RWPE1 (cell line): ENCODE measurements around the gene EXOC1L.

Experiments used
- CTCF ChIA-PET: fragments of 350-600 bp; sonication (Branson Sonifier 250); formaldehyde crosslinking; extraction: SDS; loops from one replicate; lab custom pipeline; 2021; lab: Yijun Ruan, JAX
- POLR2A ChIA-PET: fragments of 400-600 bp; formaldehyde crosslinking; extraction: SDS; loops from one replicate; lab custom pipeline; 2020; ENCODE audit warnings: antibody characterized with exemption; ENCODE audit not compliant: low non-redundant PET; lab: Yijun Ruan, JAX
- DNase-seq: peaks from one replicate; pipeline ENCODE4 v3.0.0; 2012; ENCODE audit warnings: low spot score
- H3K27ac ChIP-seq: fragments of 450-650 bp; 2 replicates; pipeline ENCODE4 v1.5.1; 2017
- CTCF ChIP-seq: fragments of 450-650 bp; conservative IDR thresholded peaks from 2 replicates; pipeline ENCODE4 v1.5.1; 2017; ENCODE audit warnings: low read depth, mild to moderate bottlenecking

Gene EXOC1L, protein sequence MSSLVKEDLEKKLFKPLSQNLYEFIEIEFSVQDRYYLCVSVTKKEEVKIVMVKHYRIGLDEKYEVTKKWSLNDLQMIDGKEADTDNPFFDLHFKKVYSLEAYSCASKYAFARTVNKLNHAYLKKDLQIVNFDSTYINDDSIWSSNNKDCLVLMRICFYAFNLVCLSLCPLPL

DNA sequence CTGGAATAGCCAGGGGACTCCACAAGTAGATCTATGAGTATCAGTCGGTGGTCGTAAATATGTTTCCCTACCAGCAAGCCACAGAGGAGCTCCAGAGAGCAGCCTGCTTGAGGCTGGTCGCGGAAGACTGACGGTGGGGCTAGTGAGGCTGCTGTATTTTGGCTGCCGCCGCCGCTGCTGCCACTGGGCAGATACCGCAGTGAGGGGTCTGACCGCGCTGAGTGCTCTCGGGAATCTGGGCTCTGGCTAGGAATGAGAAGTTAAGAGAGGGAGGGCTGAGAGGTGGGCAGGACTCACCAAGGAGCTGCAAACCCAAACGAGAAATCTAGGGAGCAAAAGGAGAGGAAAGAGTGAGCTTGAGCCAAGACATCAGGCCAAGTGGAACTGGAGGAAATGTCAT, at the start of gene EXOC1L:
Gene EXOC1L, plus strand, starts transcription at position 157 of the 400 bp plus-strand sequence. Its CDS starts 237 bp downstream, at position 394.
- TF ChIP-seq CTCF, result no peak
- H3K27ac ChIP-seq, result no peak within 1 kb of the TSS
- ChIA-PET CTCF (no interaction called here), POLR2A (no interaction called here)
- DNase-seq, result no peak

DNA sequence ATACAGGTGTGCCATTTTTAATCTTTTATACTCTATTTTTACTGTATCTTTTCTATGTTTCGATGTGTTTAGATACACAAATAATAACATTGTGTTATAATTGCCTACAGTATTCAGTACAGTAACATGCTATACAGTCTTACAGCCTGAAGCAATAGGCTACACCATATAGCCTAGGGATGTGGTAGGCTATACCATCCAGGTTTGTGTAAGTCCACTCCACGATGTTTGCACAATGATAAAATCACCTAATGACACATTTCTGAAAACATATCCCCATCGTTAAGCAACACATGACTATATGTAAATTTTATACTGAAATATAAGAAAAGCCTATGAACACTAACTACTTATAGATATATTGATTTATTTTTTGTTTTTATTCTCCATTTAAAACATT, 48.9 kb upstream of the EXOC1L start:
- no peak overlapping the region for H3K27ac ChIP-seq
- ChIA-PET POLR2A (no interaction called here), CTCF (no interaction called here)
- TF ChIP-seq CTCF, result no peak
- no peak for DNase-seq

GRCh38 chr4:55781341-55781740, 38.2 kb upstream of the EXOC1L start:
- DNase-seq, result no peak
- no peak overlapping the region for H3K27ac ChIP-seq
- POLR2A ChIA-PET, result interaction anchor here (0.5 kb wide), 1 partner anchor 36 kb away, joined by 3 read pairs; no protein-coding TSS in a partner anchor
- TF ChIP-seq CTCF, result no peak
- CTCF ChIA-PET, result no interaction called here

GRCh38 chr4:55781812-55782211, 37.8 kb upstream of the EXOC1L start:
- DNase-seq, result no peak
- no peak overlapping the region for H3K27ac ChIP-seq
- no peak for TF ChIP-seq CTCF
- POLR2A ChIA-PET, result no interaction called here
- CTCF ChIA-PET, result no interaction called here

DNA sequence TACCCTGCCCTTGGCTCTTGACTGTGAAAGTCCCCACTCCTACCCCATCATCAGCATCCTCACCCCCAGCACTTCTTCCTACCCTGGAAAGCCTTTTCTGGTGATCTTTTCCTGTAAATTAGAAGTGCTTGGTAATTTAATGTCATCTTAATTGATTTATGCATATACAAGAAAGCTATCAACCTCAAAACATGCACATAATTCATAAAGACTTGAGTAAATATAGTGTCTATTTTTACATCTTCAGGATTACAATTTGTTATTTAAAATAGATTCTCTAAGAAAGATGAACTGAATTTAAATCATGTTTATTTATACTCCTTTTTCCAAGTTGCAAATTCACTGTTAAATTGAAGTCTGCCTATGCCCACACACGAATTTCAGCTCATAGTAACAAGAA, 36.0 kb upstream of the EXOC1L start:
- ChIA-PET POLR2A (no interaction called here), CTCF (no interaction called here)
- no peak overlapping the region for H3K27ac ChIP-seq
- TF ChIP-seq CTCF, result no peak
- no peak for DNase-seq

GRCh38 chr4:55784747-55785146, 34.8 kb upstream of the EXOC1L start:
- no peak overlapping the region for H3K27ac ChIP-seq
- no peak for DNase-seq
- TF ChIP-seq CTCF, result no peak
- POLR2A ChIA-PET, result no interaction called here
- CTCF ChIA-PET, result no interaction called here

DNA sequence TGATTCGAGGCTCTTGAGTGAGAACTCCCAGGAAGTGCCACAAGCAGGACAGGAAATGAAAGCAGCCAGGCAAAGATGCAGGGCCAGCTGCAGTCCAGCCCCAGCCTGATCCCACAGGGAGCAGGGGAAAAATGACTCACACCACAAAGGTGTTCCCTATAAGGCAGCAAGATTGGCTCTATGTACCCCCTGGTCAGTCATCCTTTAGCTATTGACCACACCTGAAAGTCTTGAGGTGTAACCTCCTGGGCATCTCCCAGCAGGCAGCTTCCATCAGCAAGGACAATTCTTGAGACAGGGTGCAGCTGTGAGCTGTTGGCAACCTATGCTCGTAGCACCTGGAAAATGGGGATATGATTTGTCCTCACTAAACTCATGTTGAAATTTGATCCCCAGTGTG, 27.9 kb upstream of the EXOC1L start:
- DNase-seq, result peak; percentile 45
- ChIA-PET POLR2A (no interaction called here), CTCF (interaction anchor here (0.5 kb wide), 1 partner anchor 55 kb away, joined by 3 read pairs; no protein-coding TSS in a partner anchor)
- no peak for TF ChIP-seq CTCF
- peak overlapping the region; percentile 62 for H3K27ac ChIP-seq
